HG03060 (cell line): ENCODE data around the gene MMP27.

Experiments used
- ATAC-seq: cut with Tn5 transposase; IDR thresholded peaks from one replicate; pipeline ENCODE4 v1.9.1; 2021; ENCODE audit warnings: low read depth, moderate number of reproducible peaks; ENCODE audit not compliant: unreplicated experiment

MMP27 gene

DNA sequence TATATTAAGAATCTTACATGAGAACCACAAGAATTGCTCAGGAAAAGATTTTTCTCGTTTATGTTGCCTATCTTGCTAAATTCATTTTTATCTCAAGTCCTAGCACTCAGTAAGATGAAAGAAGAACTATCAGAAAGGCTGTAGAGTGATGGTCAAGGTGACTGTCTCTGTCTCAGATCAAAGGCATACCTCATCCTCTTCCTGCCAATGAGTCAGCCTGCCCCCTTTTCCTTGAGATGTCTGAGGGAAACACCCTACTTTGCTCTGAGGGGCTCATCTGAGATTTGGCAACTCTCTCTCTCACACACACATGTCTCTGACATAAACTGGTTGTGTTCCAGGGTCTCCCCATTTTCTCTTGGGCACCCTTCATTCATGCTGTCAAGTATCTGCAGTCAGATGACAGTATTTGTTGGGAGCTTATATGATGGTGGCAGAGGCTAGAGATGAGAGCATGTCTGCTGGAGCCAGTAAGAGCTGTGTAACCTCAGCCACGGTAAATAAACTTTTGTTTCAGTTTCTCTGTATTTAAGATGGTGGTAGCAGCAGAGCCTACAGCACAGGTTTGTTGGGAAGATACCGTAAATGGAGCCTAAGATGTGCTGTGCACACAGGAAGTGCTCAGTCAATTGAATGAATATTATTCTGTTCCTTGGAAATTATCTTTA, 1.6 kb downstream of the MMP27 start:
- no peak for ATAC-seq

DNA sequence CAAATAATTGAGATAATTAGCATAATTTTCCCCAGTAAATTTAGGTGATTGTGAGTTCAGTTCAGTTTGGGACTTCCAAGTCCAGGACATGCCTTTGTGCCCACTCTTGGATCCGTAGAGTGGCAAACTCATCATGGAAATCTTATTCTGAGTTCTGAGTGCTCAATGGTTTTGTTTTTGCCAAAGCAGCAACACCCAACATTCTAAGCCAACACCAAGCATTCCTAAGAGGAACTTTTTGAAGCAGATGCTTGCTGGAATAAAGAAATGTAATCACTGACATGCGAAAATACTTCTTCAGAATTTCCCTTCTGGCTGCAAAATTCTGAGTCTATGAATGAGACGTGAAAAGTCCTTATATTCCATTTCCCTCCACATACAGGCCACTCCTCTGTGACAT, 10.4 kb downstream of the MMP27 start:
- ATAC-seq = no peak

DNA sequence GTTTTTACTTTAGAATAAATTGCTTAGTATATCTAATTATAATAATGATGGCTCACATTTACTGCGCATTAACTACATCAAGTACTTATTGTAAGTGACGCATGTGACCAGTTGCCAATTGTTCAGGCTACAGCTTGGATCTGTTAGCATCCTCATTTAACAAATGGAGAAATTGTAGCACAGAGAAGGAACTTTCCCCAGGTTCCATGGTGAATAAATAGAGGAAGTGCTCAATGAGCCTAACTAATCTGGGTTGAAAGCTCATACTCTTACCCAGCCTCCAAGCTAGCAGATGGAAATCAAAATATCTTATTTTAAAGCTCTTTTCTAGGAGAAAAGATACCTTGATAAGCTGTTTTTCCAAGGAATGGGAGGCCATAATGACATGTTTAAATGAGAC, 19.8 kb downstream of the MMP27 start:
- no peak for ATAC-seq

DNA sequence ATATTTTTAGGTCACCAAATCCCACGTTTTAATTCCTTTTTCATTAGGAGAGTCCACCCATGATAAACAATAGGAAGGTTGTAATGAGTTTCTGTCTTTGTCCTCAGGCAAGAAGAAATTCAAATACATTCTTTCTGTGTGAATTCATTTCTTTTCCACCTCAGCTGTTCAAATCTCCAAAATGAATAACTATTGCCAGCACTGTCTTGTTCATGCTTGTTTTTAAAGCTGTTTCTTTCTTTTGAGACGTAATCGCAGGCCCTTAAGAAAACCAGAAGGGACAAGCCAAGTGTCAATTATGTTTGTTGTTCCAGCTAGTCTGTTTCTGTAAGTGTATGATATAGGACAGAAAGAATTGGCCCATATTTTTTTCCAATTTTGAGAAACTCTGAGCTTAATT, 20.2 kb downstream of the MMP27 start:
- no peak for ATAC-seq

DNA sequence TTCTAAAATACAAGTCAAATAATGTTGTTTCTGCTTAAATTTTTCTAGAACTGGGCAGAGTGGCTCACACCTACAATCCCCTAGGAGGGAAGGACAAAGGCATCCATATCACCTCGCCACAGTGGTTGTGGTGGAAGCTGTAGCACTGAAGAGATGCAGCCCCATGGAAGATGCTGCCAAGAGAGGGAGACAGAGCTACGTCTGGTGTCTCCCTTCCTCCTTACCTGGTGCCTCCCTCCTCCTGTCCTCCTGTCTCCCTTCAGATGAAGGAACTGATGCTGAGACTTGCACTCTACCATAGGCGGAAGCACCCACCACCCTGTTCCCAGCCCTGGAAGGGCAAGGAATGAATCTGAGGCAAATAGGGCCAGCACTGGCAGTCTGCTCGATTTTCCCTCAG, 22.3 kb downstream of the MMP27 start:
- no peak for ATAC-seq

DNA sequence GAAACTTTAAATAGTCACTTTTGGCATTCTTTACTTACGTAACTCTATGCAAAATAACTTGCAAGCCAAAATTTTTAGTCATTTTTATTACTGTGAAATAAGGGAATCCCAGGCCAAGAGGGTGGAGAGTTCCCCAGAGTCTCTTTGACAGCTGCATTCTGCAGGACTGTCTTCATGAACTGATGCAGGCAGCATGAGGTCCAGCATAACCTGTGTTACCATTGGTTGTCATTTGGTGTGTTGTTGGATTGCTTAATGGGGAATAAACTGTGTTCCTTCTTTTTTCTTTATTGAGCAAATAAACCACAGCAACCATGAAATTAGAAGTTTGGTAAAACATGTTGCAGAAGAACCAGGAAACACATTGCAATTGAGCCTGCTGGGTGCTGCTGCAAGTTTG, 24.6 kb downstream of the MMP27 start:
- no peak for ATAC-seq

DNA sequence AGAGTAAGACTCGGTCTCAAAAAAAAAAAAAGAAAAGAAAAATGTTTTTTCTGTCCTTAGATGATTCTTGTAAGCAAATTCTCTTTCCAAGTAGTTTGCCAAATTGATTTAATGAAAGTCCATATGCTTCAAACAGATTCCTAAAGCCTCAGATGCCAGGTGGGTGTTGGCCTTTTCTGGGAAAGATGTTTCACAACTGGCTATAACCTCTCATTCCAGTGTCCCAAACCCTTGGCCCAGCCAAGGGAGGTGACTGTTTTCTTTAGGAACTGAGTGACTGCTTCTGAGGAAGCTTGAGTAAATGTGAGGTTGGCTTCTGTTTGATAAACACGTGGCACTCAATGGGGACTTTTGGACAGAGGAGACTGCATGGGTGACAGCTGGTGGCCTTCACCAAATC, 27.5 kb downstream of the MMP27 start:
- no peak for ATAC-seq

DNA sequence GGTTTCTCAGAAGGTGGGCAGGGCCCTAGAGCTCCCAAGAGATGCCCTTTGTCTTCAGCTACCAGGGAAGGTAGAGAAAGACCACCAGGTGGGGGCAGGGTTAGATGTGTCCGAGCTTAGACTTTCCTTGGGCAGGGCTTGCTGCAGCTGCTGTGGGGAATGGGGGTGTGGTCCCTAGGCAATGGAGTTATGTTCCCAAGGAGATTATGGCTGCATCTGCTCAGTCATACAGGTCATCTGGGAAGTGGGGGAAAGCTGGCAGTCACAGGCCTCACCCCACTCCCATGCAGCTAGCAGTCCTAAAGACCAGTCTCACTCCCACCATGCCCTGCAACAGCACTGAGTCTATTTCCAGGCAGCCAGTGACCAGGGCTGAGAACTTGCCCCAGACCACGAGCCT, 29.5 kb downstream of the MMP27 start:
- ATAC-seq = no peak

DNA sequence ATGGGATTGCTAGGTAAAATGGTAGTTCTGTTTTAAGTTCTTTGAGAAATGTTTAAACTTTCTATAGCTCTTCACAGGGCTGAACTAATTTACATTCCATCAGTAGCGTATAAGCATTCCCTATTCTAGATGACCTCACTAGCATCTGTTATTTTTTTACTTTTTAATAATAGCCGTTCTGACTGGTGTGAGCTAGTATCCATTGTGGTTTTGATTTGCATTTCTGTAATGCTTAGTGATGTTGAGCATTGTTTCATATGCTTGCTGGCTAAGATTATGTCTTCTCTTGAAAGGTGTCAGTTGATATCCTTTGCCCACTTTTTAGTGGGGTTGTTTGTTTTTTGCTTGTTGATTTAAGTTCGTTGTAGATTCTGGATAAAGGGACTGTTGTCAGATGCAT, 35.9 kb downstream of the MMP27 start:
- peak; percentile 57 for ATAC-seq

DNA sequence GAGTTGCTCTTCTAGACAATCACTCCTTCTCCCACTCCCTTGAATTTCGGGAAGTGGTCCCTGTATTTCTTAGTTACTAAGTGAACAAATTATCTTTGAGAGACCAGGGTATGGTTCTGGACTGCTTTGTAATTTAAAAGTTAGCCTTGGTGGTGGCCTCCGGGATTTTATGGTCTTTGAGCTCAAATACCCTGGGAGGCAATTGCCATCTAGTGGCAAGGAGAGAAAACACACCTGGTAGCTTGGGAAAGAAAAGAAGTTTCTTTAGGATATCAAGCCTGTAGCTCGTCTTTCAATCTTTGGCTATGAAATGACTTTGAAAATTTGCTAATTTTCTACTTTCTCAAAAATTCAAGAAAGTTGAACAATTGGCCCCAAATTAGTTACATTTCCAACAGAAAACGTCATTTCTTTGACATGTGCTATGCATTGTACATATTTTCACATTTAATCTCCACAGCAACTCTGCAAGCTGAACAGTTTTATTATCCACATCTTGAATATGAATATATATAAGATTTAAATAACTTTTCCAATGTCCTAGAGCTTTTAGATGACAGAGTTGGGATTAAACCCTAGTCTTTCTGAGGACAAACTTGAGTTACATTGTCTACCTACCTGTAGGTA, 39.1 kb downstream of the MMP27 start:
- no peak for ATAC-seq

DNA sequence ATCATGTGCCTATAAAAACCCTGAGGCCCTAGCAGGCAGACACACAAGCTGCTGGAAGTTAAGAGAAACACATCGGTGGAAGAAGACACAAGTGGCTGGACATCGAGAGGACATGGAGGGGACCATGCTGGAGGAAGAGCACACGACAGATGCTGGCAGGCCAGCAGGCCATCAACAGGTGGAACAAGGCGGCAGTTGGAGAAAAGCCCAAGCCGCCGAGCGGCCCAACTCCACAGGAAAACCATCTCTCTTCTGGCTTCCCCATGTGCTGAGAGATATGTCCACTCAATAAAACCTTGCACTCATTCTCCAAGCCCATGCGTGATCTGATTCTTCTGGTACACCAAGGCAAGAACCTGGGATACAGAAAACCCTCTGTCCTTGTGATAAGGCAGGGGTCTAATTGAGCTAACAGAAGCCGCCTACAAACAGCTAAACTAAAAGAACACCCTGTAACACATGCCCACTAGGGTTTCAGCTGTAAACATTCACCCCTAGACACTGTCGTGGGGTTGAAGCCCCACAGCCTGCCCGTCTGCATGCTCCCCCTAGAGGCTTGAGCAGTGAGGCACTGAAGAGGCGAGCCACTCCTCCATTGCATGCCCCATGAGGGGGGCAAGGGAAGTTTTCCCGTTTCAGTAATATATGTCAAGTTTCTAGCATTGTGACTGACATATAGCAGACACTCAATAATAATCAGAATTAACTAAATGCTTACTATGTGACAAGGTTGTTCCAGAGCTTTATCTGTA, 41.4 kb downstream of the MMP27 start:
- ATAC-seq = no peak

DNA sequence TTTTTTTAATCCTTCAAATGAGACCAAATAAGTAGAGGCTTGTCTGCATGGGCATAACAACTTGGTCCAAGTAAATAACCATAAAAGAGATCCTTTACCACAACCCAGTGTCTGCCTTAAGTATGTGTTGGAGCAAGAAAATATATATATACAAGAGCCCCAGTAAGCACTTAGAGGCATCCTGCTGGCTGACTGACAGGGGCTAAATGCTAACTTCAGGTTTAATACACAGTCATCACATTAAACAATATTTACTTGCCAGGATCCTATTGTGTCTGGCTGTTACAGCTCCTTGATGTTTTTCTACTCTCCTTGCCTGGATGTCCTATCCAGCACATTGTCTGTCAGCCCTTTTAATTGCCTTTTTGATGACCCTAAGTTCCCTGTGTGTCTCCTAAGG, 43.0 kb downstream of the MMP27 start:
- no peak for ATAC-seq

DNA sequence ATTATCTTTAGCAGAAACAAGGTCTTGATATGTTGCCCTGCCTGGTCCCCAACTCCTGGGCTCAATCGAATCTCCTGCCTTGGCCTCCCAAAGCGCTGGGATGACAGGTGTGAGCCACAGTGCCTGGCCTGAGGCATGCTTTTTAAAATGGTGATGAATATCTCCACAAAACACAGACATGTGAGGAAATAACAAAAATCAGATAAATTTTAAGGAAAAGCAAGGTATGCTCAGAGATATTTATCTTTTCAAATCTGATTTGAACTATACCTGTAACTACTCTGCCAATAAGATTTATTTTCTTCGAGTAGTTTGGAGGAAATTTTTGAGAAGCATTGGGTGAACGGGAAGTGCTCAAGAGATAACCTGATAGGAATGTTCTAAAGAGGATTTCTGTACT, 44.5 kb downstream of the MMP27 start:
- ATAC-seq = no peak

DNA sequence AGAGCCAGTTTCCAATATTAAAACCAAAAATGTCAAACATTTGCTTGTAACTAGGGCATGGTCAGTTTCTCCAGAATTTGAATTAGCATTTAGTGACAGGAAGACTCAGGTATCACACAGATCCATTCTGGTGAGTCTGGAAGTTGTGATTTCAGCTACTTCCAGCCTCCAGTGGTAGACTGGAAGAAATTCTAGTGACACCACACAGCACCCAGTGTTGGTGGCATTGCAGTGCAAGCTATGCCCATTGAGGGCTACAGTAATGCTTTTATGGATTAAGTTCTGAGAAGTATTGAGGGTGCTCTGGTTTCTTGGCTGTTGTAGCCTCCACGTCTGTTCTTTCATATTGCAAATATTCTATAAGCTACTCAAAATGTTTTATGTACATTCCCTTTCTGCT, 49.0 kb downstream of the MMP27 start:
- ATAC-seq = no peak

DNA sequence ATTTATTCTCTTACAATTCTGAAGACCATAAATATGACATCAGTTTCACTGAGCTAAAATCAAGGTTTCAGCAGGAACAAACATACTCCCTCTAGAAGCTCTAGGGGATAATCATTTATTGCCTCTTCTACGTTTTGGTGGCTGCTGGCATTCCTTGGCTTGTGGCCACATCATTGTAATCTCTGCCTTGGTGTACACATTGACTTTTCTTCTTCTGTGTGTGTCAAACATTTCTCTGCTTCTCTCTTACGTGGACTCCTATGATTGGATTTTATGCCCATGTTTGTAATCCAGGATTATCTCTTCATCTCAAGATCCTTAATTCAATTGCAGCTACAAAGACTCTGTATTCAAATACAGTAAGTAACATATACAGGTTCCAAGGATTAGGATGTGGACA, 50.0 kb downstream of the MMP27 start:
- no peak for ATAC-seq

DNA sequence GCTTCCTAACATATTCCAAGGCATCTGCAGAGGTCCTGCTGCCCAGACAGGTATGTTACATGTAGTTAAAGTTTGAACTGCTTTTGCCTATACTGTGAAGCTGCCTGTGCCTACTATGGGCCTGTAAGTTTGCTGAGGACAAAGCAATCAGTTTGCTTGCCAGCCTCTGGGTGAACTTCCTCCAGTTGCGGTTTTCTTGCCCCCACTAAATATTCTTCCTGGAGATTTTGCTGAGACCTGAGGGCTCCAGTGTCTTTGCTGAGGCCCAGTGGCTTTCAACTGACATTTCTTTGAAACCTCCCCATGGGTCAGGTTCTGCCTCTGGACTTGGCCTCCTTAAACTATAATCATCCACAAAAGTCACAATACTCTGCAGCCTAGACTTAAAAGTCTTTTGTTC, 50.8 kb downstream of the MMP27 start:
- ATAC-seq = no peak

DNA sequence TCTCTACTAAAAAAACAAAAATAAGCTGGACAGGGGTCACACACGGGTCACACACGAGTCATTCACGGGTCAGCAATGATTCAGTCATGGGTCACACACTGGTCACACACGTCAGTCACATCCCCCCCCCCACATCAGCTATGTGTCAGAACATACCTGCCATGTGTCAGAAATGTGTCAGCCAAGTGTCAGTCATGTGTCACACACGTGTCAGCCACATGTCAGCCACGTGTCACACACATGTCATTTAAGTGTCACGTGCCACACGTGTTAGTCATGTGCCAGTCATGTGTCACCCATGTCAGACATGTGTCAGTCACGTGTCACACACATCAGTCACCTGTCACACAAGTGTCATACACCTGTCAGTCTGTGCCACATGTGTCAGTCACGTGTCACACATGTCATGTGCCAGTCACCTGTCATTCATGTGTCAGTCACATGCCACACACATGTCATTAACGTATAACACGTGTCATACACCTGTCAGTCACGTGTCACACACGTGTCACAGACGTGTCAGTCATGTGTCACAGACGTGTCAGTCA, 51.8 kb downstream of the MMP27 start:
- ATAC-seq = no peak

DNA sequence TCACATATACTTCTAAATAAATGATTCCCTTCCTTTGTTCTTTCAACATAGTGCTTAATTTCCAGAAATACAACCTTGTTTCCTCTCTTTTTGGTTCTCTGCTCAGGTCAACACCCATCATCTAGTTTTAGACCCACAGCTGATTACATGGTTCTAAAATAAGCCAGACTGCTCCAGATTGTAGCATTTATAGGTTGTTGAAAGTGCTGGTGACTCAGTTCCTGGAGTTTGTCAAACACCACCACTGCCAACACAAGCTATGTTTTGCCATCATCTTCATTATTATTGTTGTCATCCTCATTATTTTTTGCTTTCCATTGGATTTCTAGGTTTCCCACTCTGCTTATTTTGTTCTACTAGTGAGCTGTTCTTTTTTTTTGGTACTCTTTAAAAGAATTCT, 58.1 kb downstream of the MMP27 start:
- no peak for ATAC-seq

DNA sequence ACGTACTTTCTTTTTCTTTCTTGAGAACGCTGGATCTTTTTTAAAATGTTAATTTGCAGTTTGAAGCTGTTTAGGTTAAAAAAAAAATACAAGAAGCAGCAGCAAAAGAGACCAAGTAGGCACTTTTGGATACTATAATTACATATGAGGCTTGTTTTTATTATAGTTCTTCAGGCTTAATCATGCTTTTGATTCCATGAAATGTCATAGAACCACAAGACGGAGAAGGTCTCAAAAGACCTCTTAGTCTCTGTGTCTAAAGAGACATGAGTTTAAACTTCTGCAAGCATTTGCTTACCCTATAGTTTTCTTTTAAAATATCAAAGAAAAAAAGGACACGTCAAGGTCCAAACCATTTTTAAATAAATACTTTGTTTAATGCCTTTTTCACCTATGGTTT, 61.6 kb downstream of the MMP27 start:
- no peak for ATAC-seq
